ENCODE data around the gene PDCD2L. TPM values are rescaled to one million over a fixed set of nuclear protein-coding genes. Genes with fewer than 3 reads are reported as not detected.
"Not testable (repeated sequence)": the region's sequence is repeated elsewhere in the genome, so short reads cannot be mapped to it uniquely, and the experiment has no call there.

PDCD2L gene
- total RNA-seq, 2 experiments from 2014 or later, result 42.0 to 43.7 TPM

- Mint-ChIP-seq H3K27ac (peak overlapping the region; percentile 19), H3K27me3 (no peaks in the 10 kb centered on the region), H3K4me1 (peaks cover 2% of the 10 kb centered on the region), H3K4me3 (no peak overlapping the region), H3K36me3 (peaks cover 35% of the 10 kb centered on the region), H3K9me3 (no peaks in the 10 kb centered on the region)
- DNase-seq, result no peak
Measured at GRCh38 chr19:34459614-34460013, 55.4 kb downstream of the PDCD2L start.

- Mint-ChIP-seq H3K4me3 (no peak overlapping the region), H3K36me3 (peaks cover 38% of the 10 kb centered on the region), H3K27ac (peak overlapping the region; percentile 43)
Measured at GRCh38 chr19:34461375-34462100, 57.3 kb downstream of the PDCD2L start.

GRCh38 chr19:34464785-34465184 lies 60.6 kb downstream of the PDCD2L start:
- not testable (repeated sequence) for H3K4me3 Mint-ChIP-seq, H3K4me1 Mint-ChIP-seq, DNase-seq, H3K9me3 Mint-ChIP-seq, H3K27ac Mint-ChIP-seq, H3K27me3 Mint-ChIP-seq
- peaks cover 36% of the 10 kb centered on the region for H3K36me3 Mint-ChIP-seq

More at GRCh38 chr19:34461375-34462100, 57.3 kb downstream of the PDCD2L start:
- no peaks in the 10 kb centered on the region for H3K27me3 Mint-ChIP-seq
- H3K9me3 Mint-ChIP-seq, result no peaks in the 10 kb centered on the region
- DNase-seq, result no peak
- H3K4me1 Mint-ChIP-seq, result peaks cover 2% of the 10 kb centered on the region

DNA sequence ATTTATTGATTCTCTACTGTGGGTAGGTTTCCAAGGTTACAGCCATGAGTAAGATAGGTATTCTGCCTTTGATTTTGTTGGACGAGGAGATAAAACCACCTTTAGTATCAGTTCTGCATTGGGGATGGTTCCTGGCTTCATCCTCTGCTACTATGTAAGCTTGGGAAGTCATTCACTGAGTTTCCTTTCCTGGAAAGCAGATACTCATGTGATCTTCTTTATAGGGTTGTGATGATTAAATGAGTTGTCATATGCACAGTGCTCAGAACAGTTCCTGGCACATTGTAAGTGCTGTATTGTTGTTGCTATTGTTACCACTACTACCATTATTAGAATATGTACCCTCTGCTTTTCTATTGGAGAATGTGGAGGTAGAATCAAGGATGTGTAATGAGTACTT lies 64.2 kb downstream of the PDCD2L start:
- Mint-ChIP-seq H3K9me3 (no peaks in the 10 kb centered on the region), H3K27ac (peak overlapping the region; percentile 26), H3K4me3 (no peak overlapping the region), H3K4me1 (no peaks in the 10 kb centered on the region), H3K27me3 (no peaks in the 10 kb centered on the region), H3K36me3 (peaks cover 38% of the 10 kb centered on the region)
- no peak for DNase-seq

DNA sequence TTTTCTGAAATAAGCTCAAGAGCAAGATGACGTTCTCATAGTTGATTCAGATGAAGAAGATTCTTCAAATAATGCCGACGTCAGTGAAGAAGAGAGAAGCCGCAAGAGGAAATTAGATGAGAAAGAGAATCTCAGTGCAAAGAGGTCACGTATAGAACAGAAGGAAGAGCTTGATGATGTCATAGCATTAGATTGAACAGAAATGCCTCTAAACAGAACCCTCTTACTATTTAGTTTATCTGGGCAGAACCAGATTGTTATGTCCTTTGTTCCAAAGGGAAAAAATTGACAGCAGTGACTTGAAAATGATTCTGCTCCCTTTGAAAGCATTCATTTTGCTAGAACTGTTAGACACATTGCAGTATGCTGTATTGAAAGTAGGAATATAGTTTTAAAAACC lies 64.8 kb downstream of the PDCD2L start:
- not testable (repeated sequence) for H3K27ac Mint-ChIP-seq, DNase-seq, H3K9me3 Mint-ChIP-seq, H3K4me3 Mint-ChIP-seq, H3K4me1 Mint-ChIP-seq, H3K27me3 Mint-ChIP-seq
- peaks cover 39% of the 10 kb centered on the region for H3K36me3 Mint-ChIP-seq

DNA sequence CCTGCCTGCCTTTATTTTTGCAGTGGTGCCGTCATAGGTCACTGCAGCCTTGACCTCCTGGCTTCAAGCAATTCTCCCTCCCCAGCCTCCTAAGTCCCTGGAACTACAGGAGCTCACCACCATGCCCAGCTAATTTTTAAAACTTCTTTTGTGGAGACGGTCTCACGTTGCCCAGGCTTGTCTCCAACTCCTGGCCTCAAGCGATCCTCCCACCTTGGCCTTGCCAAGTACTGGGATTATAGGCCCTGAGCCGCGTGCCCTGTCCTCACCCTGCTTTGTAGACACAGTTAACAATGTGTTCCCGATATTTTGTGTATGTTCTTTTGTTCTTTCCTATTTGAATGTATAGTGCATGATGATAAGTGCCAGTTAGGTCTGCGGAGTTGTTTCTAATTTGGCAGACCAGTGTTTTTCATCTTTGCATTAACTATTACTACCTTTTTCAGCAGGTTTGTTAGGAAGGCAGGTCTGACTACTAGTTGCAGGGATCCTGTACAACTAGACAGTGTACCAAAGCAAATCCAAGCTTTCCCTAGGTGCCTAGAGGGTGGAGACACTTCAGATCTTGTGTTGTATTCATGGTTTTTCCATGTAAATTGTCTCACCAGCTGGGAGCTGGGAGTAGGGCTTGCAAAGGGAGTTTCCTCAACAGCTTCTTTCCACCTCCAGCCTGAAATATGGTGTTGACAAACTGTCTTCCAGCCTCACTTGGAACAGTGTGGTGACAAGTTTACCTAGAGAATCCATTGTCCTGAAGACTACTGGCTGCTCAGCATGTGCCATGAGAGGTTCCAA lies 67.9 kb downstream of the PDCD2L start:
- no peak for DNase-seq
- no peak overlapping the region for H3K4me3 Mint-ChIP-seq
- peaks cover 6% of the 10 kb centered on the region for H3K4me1 Mint-ChIP-seq
- H3K9me3 Mint-ChIP-seq, result no peaks in the 10 kb centered on the region
- peak overlapping the region; percentile 48 for H3K27ac Mint-ChIP-seq
- no peaks in the 10 kb centered on the region for H3K27me3 Mint-ChIP-seq
- peaks cover 31% of the 10 kb centered on the region for H3K36me3 Mint-ChIP-seq

DNA sequence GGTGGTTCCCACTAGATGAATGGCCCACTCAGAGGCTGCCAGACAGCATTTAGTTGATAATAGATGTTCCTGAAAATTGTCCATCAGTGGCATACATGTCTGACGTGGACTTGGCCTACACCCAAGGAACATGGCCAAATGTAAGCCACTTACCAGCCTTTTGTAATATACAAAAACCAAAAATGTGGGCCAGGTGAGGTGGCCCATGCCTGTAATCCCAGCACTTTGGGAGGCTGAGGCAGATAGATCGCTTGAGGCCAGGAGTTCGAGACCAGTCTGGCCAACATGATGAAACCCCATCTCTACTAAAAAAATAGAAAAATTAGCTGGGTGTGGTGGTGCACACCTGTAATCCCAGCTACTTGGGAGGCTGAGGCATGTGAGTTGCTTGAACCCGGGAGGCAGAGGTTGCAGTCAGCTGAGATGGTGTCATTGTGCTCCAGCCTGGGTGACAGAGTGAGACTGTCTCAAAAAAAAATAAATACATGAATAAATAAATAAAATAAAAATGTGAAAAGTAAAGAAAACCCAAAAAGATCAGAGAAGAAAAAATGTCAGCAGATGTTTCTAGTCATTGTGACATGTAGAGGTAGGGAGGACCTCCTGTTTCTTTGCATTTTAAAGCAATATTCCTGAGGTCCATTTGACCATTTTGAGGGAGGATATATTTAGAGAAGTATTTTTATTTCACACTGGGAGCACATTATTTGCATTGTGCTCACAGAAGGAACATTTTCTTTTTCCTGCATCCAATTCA lies 70.2 kb downstream of the PDCD2L start:
- H3K27me3 Mint-ChIP-seq, result peaks cover 7% of the 10 kb centered on the region
- peaks cover 24% of the 10 kb centered on the region for H3K36me3 Mint-ChIP-seq
- no peak for DNase-seq
- H3K9me3 Mint-ChIP-seq, result no peaks in the 10 kb centered on the region
- no peak overlapping the region for H3K27ac Mint-ChIP-seq
- H3K4me3 Mint-ChIP-seq, result no peak overlapping the region
- H3K4me1 Mint-ChIP-seq, result peaks cover 6% of the 10 kb centered on the region

DNA sequence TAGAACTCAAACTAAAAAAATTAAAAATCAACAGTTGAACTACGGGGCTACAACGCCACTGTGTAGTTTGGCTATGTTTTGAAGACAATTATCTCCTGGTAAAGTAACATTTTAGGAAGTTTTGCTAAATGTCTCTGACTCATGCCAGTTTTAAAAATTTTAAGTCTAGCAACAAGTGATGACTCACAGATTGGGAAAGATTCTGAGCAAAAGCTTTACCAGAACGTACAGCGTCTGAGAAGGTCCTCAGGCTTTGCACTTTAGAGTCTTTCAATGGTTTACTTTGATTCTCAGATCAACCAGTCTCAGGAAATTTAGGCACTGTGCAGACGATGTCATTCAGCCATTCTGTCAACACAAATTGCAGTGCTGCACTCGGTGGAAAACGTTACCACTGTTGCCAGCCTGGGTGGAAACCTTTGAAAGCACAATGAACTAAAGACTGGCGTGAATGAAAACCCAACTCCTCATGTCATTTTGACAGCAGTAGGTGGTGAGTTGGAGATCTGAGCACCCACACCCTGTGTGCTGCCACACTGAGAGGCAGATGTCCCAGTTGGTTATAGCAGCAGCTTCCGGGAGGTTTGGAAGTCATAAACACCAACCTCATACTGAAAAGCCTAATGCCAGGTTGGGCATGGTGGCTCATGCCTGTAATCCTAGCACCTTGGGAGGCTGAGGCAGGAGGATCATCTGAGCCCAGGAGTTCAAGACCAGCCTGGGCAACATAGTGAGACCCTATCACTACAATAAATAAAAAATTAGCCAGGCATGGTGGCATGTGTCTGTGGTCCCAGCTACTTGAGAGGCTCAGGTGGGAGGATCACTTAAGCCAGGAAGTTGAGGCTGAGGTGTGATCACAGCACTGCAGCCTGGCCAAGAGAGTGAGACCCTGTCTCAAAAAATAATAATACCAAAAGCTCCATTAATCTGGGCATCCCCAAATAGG lies 71.1 kb downstream of the PDCD2L start:
- DNase-seq, result no peak
- peak overlapping the region; percentile 48 for H3K27ac Mint-ChIP-seq
- H3K9me3 Mint-ChIP-seq, result no peaks in the 10 kb centered on the region
- H3K27me3 Mint-ChIP-seq, result peaks cover 14% of the 10 kb centered on the region
- peaks cover 24% of the 10 kb centered on the region for H3K36me3 Mint-ChIP-seq
- H3K4me3 Mint-ChIP-seq, result no peak overlapping the region
- peaks cover 6% of the 10 kb centered on the region for H3K4me1 Mint-ChIP-seq

Other genes with a start within 250 kb of the PDCD2L start
- 100 to 1,000 TPM; 102 to 118 TPM for gene LSM14A, start 231.9 kb upstream of the PDCD2L start, total RNA-seq
- 1 to 10 TPM; 7.5 to 9.7 TPM for gene GARRE1, start 149.8 kb upstream of the PDCD2L start, total RNA-seq
- 100 to 1,000 TPM; 698 to 708 TPM for gene GPI, start 39.2 kb upstream of the PDCD2L start, total RNA-seq
- gene UBA2, start 24.0 kb downstream of the PDCD2L start, total RNA-seq, result 100 to 1,000 TPM; 174 to 177 TPM
- under 1 TPM; 0.23 to 0.36 TPM for gene WTIP, start 77.4 kb downstream of the PDCD2L start, total RNA-seq

Measured in activated naive CD8-positive, alpha-beta T cell treated with anti-CD3 and anti-CD28 coated beads for 36 hours (primary cell).